Brain pericyte (primary cell): ENCODE data around the gene CD8B.
"Not testable (repeated sequence)": the region's sequence is repeated elsewhere in the genome, so short reads cannot be mapped to it uniquely, and the experiment has no call there.

Experiments
- DNase-seq: peaks from one replicate; pipeline ENCODE4 v3.0.0-alpha.2; 2012; ENCODE audit warnings: low read depth, low spot score

CD8B gene

GRCh38 chr2:86861628-86862379 lies at the start of gene CD8B:
Gene CD8B (minus strand): TSS chr2:86861886. CDS start chr2:86861865, 21 bp downstream.
- not testable (repeated sequence) for DNase-seq

- DNase-seq: not testable (repeated sequence)
Measured at GRCh38 chr2:86905868-86906267, 44.2 kb upstream of the CD8B start.

- DNase-seq: not testable (repeated sequence)
Measured at GRCh38 chr2:86900687-86901086, 39.0 kb upstream of the CD8B start.

DNA sequence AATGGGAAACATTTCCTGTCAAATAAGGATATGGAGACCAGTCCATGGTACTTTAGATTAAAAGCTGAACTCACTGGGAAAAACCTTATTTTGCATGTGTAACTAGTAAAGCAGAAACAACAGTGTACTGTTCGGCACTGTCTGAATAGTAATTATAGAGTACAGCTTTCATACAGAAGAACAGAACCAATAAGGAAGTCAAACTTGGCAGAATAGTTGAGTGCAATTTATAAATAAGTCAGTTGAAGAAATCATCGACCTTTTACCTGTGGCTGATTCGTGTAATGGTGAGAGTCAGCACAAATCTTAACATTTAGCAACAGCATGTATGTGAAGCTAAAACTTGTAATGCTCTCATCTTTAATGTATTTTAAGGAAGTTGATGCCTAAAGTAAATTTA lies 24.3 kb upstream of the CD8B start:
- DNase-seq: not testable (repeated sequence)

GRCh38 chr2:86882865-86883264 lies 21.2 kb upstream of the CD8B start:
- not testable (repeated sequence) for DNase-seq

- DNase-seq: not testable (repeated sequence)
Measured at GRCh38 chr2:86882118-86882665, 20.5 kb upstream of the CD8B start.

GRCh38 chr2:86878986-86879385 lies 17.3 kb upstream of the CD8B start:
- DNase-seq: not testable (repeated sequence)

- not testable (repeated sequence) for DNase-seq
Measured at GRCh38 chr2:86870941-86871340, 9.3 kb upstream of the CD8B start.

- DNase-seq: not testable (repeated sequence)
Measured at GRCh38 chr2:86868895-86869468, 7.3 kb upstream of the CD8B start.

GRCh38 chr2:86862380-86862703 lies 656 bp upstream of the CD8B start:
- DNase-seq: not testable (repeated sequence)

DNA sequence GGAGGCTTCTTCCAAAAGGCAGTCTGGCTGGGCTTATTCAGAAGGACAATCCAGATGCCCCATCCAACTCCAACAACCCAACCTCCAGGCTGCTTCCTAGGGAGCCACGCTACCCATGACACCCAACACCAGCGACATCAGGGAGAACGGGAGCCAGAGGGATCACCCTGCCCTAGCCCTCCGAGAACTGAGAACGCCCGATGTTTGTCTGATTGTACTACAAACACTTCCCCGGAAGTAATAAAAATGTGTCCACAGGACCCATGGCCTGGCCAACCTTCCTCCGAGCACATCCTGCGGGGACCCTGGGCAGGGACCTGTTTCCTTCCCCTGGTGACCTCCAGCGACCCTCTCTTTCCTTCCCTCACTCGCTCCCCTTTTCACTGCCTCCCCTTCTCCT lies 511 bp downstream of the CD8B start:
- not testable (repeated sequence) for DNase-seq

DNA sequence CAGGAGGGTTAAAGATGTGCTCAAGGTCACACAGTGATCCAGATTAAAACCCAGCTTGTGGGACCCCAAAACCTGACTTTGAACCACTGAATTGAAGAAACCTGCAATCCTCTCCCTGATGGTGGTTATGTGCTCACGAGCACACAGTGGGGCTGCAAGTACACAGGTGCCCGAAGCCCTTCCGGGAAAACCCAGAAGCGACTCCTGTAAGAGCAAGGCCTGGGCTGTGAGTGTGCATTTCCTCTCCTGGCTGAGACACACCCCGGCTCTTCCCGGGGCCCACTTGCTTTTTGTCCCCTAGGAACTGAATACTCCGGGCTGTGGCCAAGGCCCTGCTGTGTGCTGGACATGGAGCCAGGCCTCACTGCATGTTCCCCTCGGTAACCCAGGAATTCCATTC lies 1.1 kb downstream of the CD8B start:
- not testable (repeated sequence) for DNase-seq

- not testable (repeated sequence) for DNase-seq
Measured at GRCh38 chr2:86857688-86858087, 4.0 kb downstream of the CD8B start.

DNA sequence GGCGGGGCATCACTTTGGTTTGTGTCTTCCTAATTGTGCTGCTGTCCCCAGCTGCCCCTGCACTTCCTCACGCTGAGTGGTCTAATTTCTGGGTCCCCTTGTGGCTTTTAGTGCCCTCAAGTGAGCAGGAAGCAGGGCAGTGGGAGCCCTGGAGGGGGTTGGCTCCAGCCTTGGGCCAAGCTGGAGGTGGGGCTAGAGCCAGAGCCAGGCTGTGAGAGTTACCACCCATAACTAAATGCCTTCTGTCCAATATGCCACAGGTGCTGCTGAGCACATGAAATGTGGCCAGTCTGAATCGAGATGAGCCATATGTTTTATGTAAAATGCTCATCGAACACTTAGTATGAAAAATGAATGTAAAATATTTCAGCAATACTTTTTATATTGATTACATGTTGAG lies 5.2 kb downstream of the CD8B start:
- not testable (repeated sequence) for DNase-seq

GRCh38 chr2:86855981-86856380 lies 5.7 kb downstream of the CD8B start:
- DNase-seq: not testable (repeated sequence)

DNA sequence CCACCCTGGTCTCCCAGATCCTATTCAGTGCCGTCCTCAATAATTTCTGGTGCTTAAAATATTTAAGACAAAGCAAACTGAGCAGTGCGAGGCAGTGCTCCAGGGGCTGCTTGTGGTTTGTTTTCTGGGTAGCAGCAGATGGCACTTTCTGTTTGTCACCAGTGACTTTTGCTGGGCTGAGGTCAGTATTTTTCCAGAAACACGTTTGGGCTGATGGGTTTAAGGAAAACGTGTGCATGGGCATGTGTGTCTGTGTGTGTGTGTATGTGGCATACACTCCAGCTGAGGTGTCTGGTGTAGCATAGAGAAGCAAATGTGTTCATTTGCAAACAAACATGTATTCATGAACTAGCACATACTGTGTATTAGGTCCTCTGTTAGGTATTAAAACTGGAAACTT lies 10.1 kb downstream of the CD8B start:
- not testable (repeated sequence) for DNase-seq

- DNase-seq: not testable (repeated sequence)
Measured at GRCh38 chr2:86842607-86843234, 19.0 kb downstream of the CD8B start.

DNA sequence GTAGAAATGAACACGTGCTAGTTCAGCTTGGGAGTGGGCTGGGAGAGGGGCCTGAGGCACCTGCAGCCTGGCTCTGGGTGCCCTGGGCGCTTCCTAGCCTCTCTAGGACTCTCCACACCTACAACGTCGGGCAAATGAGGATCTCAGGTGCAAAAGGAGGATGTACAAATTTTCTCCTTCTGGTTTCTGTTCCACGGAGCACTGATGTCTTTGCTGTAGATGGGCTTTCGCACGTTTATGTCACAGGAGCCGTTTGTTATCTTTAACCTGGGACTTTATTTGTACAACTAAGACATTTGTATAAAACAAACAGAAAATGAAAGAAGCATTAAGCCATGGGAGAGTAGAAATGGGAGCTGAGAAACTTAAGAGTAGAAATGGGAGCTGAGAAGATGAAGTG lies 20.4 kb downstream of the CD8B start:
- DNase-seq: not testable (repeated sequence)

DNA sequence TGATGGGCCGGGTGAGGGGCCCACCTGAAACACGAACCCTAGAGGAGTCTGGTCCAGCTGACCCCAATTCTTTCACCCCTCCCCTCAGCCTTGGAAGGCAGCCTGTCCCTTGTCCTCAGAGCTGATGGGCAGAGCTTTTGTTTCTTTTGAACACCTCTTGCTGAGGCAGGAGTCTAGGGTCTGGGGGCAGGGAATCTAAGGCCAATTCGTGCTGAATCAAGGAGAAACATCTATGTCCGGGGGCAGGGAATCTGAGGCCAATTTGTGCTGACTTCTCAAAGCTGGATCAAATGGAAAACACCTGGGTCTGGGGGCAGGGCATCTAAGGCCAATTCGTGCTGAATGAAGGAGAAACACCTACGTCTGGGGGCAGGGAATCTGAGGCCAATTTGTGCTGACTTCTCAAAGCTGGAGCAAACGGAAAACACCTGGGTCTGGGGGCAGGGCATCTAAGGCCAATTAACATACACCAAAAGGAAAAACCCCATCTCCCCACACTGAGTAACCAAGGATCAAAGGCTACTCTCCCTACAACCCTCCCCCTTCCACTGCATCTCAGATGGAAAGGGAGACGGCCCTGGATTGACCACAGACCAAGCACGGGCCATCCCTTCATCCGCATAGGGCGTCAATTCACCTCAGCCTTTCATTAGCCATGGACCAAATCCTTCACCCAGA lies 21.7 kb downstream of the CD8B start:
- not testable (repeated sequence) for DNase-seq

- not testable (repeated sequence) for DNase-seq
Measured at GRCh38 chr2:86839455-86839854, 22.2 kb downstream of the CD8B start.

DNA sequence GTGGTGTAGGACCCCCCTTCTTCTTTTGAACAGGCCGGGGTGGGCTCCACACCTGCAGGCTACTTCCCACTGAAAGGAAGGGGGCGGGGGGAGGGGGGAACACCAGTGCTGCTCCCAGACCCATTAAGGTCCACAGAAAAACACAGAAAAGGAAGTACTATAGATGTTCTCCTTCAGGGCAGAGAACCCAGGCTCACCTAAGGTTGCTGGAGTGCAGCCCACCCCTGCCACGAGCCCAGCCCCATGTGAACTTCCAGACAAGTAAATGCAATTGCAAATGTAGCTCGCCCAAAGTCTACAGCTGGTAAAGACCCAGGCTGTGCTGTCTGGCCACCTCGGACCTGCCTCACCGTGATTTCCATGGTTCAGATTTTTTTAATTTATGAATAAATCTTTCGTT lies 24.0 kb downstream of the CD8B start:
- not testable (repeated sequence) for DNase-seq
